Skin of body (tissue), 3 donors: ENCODE results near the gene NPLOC4. TPM values are rescaled to one million over a fixed set of nuclear protein-coding genes. Genes with fewer than 3 reads are reported as not detected.

Experiments used
- DNase-seq: peaks from one replicate; lab custom pipeline; 2025; lab: John Stamatoyannopoulos, UW
- small RNA-seq: library from RNA; depleted of rRNA; stranded (forward); fragments of <200 nt; gene quantifications from one replicate; pipeline ENCODE3, GENCODE V24; 2014; ENCODE audit warnings: low replicate concordance
- total RNA-seq: library from RNA; depleted of rRNA; stranded (reverse); fragments of >200 nt; gene quantifications from one replicate; pipeline ENCODE4 v1.2.3, GENCODE V29; 2014

Gene NPLOC4
- total RNA-seq, 1 donor from 2014 or later = 35.4 TPM

DNA sequence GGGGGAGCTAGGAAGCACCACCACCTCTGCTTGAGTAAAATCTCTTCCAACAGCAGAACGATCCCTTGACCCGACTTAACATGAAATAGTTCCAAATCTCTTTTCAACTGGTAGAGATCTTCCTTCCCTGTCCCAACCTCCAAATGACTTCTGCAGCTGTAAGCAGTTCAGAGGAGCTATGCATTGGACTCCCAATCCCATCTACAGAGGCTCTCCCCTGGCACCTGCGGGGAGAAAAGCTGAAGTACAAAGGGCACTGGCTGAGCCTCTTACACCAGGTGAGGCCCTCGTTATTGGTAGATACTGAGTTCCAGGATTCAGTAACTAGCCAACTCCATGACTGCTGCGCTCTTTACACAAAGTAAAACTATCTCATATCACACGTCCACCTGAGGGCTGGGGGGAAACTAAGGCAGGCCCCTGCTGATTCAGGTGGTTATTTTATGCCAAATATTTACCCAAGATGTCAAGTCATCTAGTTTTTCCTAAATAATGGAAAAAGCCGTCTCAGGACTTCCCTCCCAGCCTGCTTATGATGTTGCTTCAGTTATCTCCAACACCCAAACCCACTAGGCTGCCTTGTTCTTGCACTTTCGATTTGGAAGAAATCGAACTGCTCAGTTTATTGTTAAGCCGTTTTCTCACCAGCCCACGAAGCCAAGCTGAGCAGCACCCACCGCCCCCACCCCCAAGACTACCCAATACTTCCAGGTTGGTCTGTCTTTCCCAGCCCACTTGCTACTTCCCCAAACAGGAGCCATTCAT is 127.5 kb downstream of the NPLOC4 start:
- DNase-seq = no peak

- no peak for DNase-seq
Measured at GRCh38 chr17:81508639-81509206, 128.2 kb downstream of the NPLOC4 start.

Small RNAs within 50 kb of the gene (small RNA-seq; reads per million reads assigned to genes)
- gene RF00019 = not detected

Other genes with a start within 250 kb of the NPLOC4 start
- gene BAHCC1, start 241.7 kb downstream of the NPLOC4 start, total RNA-seq = 9.5 TPM
- gene ACTG1, start 124.3 kb downstream of the NPLOC4 start, total RNA-seq = 2,123 TPM
- gene FSCN2, start 108.7 kb downstream of the NPLOC4 start, total RNA-seq = 0.99 TPM
- gene FAAP100, start 84.8 kb downstream of the NPLOC4 start, total RNA-seq = 12.4 TPM
- 1.2 TPM for gene TSPAN10, start 84 bp upstream of the NPLOC4 start, total RNA-seq
- 0.49 TPM for gene PDE6G, start 19.4 kb upstream of the NPLOC4 start, total RNA-seq
- 8.5 TPM for gene OXLD1, start 29.5 kb upstream of the NPLOC4 start, total RNA-seq
- gene CCDC137, start 29.6 kb upstream of the NPLOC4 start, total RNA-seq = 5.9 TPM
- 32.1 TPM for gene ARL16, start 46.7 kb upstream of the NPLOC4 start, total RNA-seq
- gene HGS, start 46.9 kb upstream of the NPLOC4 start, total RNA-seq = 36.6 TPM
- 9.2 TPM for gene MRPL12, start 66.3 kb upstream of the NPLOC4 start, total RNA-seq
- gene SLC25A10, start 75.2 kb upstream of the NPLOC4 start, total RNA-seq = 7.1 TPM
- gene GCGR, start 167.0 kb upstream of the NPLOC4 start, total RNA-seq = not detected
- gene MCRIP1, start 196.2 kb upstream of the NPLOC4 start, total RNA-seq = 35.6 TPM
- 10.0 TPM for gene PPP1R27, start 197.9 kb upstream of the NPLOC4 start, total RNA-seq
- 208 TPM for gene P4HB, start 223.4 kb upstream of the NPLOC4 start, total RNA-seq
- 51.6 TPM for gene ARHGDIA, start 234.2 kb upstream of the NPLOC4 start, total RNA-seq